Measurements from ENCODE around the gene PSMB3. TPM values are rescaled to one million over a fixed set of nuclear protein-coding genes. Genes with fewer than 3 reads are reported as not detected.
"Not testable (repeated sequence)": the region's sequence is repeated elsewhere in the genome, so short reads cannot be mapped to it uniquely, and the experiment has no call there.

The PSMB3 gene
- total RNA-seq, 1 experiment from 2014 or later = 524 TPM

GRCh38 chr17:38711792-38712571, 40.6 kb upstream of the PSMB3 start:
- H3K36me3 ChIP-seq = peaks cover 67% of the 10 kb centered on the region
- DNase-seq = no peak
- no peak overlapping the region for H3K4me3 ChIP-seq
- no peaks in the 10 kb centered on the region for H3K27me3 ChIP-seq
- H3K9me3 ChIP-seq = no peaks in the 10 kb centered on the region

DNA sequence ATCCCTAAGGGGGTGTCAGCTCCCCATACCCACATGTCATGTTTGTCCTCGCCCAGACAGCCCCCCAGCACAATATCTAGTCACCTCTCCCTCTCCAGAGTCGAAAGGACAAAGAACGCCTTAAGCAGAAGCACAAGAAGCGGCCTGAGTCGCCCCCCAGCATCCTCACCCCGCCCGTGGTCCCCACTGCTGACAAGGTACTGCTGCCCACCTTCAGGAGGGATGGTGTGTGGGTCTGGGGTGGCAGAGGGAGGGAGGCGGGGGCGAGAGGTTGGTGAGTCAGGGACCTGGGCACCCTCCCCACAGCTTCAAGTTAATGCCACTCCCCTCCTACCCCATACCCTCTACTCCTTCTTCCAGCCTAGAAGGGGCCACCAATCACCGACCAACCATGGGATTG, 39.9 kb upstream of the PSMB3 start:
- Histone ChIP-seq H3K9me3 (no peaks in the 10 kb centered on the region), H3K4me3 (no peak overlapping the region), H3K36me3 (peaks cover 66% of the 10 kb centered on the region), H3K27me3 (no peaks in the 10 kb centered on the region)
- no peak for DNase-seq

DNA sequence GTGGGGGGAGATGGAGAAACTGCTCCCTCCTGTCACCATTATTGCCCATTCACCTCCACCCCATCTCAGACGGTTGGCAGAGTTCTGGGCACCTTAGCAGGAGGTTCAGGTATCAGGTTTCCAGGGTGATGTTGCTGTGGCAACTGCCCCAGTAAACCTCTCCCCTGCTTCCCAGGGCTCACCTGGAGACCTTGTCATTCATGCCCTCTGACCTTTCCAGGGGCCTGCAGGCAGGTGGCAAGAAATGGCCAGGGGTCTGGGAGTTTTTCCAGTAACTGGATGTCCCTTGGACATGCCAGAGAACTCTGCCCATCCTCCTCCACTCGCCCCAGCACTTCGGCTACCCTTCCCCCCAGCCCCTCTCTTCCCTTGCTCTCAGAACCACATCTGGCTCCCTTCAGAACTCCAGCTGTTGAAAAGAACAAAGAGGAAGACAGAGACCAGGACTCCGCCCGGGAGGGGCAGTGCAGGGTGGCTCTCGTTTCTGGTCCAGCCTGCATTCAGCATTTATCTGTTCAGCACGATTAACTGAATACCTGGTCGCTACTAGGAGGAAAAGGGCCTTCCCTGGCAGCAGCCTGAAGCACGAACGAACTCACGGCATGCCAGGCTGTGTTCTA, 39.0 kb upstream of the PSMB3 start:
- Histone ChIP-seq H3K36me3 (peaks cover 67% of the 10 kb centered on the region), H3K27me3 (no peaks in the 10 kb centered on the region), H3K4me3 (no peak overlapping the region), H3K9me3 (no peaks in the 10 kb centered on the region)
- DNase-seq = no peak

DNA sequence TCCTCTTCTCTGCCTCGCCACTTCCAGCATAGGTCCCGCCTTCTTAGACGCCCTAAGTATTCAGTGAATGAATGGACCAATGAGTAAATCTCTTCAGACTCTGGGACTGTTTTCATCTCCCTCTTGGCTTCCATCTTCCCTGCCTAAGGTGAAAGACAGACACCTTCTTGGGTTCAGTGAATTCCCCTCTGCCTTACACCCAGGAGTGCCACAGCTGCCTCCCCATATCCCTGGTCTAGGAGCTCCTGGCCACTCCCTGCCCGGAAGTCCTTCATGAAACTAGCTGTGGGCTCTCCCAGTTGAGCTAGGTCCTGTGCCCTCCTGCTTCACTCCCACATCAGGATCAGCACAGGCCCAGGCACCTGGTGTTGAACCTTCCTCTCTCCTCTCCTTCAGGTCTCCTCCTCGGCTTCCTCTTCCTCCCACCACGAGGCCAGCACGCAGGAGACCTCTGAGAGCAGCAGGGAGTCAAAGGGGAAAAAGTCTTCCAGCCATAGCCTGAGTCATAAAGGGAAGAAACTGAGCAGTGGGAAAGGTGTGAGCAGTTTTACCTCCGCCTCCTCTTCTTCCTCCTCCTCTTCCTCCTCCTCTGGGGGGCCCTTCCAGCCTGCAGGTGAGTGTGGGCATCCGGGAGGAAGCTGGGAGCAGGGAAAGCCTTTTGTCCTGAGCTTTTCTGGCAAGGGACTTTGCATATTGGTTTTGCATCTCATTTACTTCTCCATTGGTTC, 37.2 kb upstream of the PSMB3 start:
- H3K9me3 ChIP-seq = no peaks in the 10 kb centered on the region
- H3K27me3 ChIP-seq = no peaks in the 10 kb centered on the region
- peaks cover 69% of the 10 kb centered on the region for H3K36me3 ChIP-seq
- DNase-seq = no peak
- H3K4me3 ChIP-seq = no peak overlapping the region

- H3K9me3 ChIP-seq = no peaks in the 10 kb centered on the region
- DNase-seq = no peak
- H3K4me3 ChIP-seq = no peak overlapping the region
- H3K27me3 ChIP-seq = no peaks in the 10 kb centered on the region
- H3K36me3 ChIP-seq = peaks cover 64% of the 10 kb centered on the region
These were observed 36.1 kb upstream of the PSMB3 start for GRCh38 chr17:38716368-38717005.

DNA sequence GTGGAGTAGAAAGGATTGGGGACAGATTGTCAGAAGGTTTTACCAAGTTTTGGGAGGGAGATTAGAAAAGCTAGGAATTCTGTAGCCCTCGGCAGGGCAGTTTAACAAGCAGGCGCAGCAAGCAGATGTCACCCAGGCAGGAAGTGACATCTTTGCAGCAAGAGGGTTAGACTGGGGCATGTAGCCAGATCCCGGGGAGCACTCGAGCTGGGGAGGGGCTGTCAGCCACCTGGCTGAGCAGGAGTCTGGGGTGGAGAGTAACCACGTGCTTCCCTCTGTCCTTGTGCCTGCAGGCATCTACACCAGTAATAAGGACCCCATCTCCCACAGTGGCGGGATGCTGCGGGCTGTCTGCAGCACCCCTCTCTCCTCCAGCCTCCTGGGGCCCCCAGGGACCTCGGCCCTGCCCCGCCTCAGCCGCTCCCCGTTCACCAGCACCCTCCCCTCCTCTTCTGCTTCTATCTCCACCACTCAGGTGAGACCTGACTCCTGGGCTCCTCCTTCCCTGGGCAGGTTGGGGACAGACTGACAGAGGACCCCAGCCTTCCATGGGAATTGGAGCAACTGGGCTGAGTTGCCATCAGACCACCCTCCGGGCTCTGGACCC, 35.3 kb upstream of the PSMB3 start:
- no peaks in the 10 kb centered on the region for H3K27me3 ChIP-seq
- no peak for DNase-seq
- H3K9me3 ChIP-seq = no peaks in the 10 kb centered on the region
- no peak overlapping the region for H3K4me3 ChIP-seq
- H3K36me3 ChIP-seq = peaks cover 62% of the 10 kb centered on the region

GRCh38 chr17:38719289-38719942, 33.1 kb upstream of the PSMB3 start:
- Histone ChIP-seq H3K36me3 (peaks cover 49% of the 10 kb centered on the region), H3K27me3 (no peaks in the 10 kb centered on the region), H3K4me3 (no peak overlapping the region), H3K9me3 (no peaks in the 10 kb centered on the region)
- no peak for DNase-seq

DNA sequence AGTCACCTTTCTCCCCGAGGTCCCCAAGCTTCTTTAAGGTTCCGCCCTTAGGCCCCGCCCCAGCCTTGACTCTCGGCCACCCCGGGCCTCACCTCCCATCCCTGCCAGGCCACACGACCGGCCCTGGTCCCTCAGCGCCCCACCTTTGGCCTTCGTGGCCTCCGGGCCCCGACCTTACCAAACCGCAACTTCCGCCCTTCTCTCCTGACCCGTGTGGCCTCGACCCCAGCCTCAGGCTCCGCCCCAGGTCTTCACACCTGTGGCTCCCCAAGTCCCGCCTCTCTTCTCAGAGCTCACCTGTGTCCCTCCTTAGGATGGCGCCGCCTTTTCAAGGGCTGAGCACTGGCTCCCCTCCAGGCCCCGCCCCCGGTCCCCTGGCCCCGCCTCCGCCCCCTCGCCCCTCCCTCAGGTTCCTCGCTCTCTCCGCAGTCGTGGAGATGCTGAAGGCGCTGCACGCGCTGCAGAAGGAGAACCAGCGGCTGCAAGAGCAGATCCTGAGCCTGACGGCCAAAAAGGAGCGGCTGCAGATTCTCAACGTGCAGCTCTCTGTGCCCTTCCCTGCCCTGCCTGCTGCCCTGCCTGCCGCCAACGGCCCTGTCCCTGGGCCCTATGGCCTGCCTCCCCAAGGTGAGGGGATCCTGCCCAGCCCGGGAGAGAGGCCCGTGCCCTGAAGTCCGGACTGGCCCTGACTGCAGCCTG, 32.4 kb upstream of the PSMB3 start:
- DNase-seq = no peak
- H3K4me3 ChIP-seq = no peak overlapping the region
- no peaks in the 10 kb centered on the region for H3K9me3 ChIP-seq
- H3K27me3 ChIP-seq = no peaks in the 10 kb centered on the region
- H3K36me3 ChIP-seq = peaks cover 53% of the 10 kb centered on the region

- no peak for DNase-seq
- Histone ChIP-seq H3K27me3 (no peaks in the 10 kb centered on the region), H3K9me3 (no peaks in the 10 kb centered on the region)
These were observed 31.6 kb upstream of the PSMB3 start for GRCh38 chr17:38720941-38721340.

DNA sequence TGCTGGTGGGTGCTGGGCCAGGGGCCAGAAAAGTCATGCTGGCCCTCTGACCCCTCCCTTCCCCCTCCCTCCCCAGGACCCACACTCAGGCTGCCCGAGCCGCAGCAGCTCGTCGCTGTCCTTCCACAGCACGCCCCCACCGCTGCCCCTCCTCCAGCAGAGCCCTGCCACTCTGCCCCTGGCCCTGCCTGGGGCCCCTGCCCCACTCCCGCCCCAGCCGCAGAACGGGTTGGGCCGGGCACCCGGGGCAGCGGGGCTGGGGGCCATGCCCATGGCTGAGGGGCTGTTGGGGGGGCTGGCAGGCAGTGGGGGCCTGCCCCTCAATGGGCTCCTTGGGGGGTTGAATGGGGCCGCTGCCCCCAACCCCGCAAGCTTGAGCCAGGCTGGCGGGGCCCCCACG, 30.7 kb upstream of the PSMB3 start:
- no peak overlapping the region for H3K4me3 ChIP-seq
- no peaks in the 10 kb centered on the region for H3K9me3 ChIP-seq
- H3K27me3 ChIP-seq = no peaks in the 10 kb centered on the region
- peaks cover 46% of the 10 kb centered on the region for H3K36me3 ChIP-seq
- DNase-seq = no peak

More at GRCh38 chr17:38720941-38721340, 31.6 kb upstream of the PSMB3 start:
- Histone ChIP-seq H3K4me3 (no peak overlapping the region), H3K36me3 (peaks cover 50% of the 10 kb centered on the region)

GRCh38 chr17:38724337-38724988, 28.1 kb upstream of the PSMB3 start:
- peaks cover 22% of the 10 kb centered on the region for H3K36me3 ChIP-seq
- no peaks in the 10 kb centered on the region for H3K27me3 ChIP-seq
- H3K4me3 ChIP-seq = no peak overlapping the region
- no peak for DNase-seq
- H3K9me3 ChIP-seq = no peaks in the 10 kb centered on the region

DNA sequence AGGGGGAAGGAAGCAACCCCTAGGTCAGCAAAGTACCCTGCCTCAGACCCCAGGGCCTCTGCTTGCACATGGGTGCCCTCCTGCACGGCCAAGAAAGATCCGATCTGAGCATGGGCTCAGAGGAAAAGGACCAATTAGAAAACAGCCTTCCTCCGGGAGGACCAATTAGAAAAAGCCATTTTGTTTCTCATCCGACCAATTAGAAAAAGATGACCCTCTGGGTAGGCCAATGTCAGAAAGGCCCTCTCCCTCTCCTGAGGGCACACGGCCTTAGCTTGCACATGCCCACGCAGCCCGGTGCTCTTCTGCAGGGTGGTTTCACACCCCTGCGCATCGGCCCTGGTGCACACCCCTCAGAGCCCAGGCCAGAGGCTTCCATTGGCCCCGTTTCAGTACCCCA, 27.5 kb upstream of the PSMB3 start:
- Histone ChIP-seq H3K36me3 (peaks cover 16% of the 10 kb centered on the region), H3K4me3 (no peak overlapping the region), H3K27me3 (no peaks in the 10 kb centered on the region), H3K9me3 (no peaks in the 10 kb centered on the region)
- DNase-seq = no peak

- H3K4me3 ChIP-seq, H3K9me3 ChIP-seq, H3K27me3 ChIP-seq, DNase-seq: not testable (repeated sequence)
- H3K36me3 ChIP-seq = peaks cover 17% of the 10 kb centered on the region
These were observed 26.4 kb upstream of the PSMB3 start for GRCh38 chr17:38726145-38726544.

DNA sequence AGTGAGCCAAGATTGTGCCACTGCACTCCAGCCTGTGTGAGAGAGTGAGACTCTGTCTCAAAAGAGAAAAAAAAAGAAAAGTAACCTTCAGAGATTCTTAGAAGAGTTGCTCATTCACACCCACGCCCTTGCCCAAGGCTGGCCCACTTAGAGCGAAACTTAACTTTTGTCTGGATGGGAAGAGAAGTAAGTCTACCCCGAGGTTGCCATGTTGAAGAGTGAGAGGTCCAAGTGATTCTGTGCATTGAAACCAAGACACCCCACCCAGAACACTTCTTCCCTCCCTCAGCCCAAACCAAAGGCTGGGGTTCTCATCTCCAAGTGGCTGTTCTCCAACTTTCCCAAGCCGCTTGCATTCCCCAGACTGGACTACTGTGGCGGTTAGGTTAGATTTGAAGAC, 24.8 kb upstream of the PSMB3 start:
- Histone ChIP-seq H3K9me3 (no peaks in the 10 kb centered on the region), H3K36me3 (peaks cover 30% of the 10 kb centered on the region), H3K4me3 (no peak overlapping the region), H3K27me3 (no peaks in the 10 kb centered on the region)
- no peak for DNase-seq

DNA sequence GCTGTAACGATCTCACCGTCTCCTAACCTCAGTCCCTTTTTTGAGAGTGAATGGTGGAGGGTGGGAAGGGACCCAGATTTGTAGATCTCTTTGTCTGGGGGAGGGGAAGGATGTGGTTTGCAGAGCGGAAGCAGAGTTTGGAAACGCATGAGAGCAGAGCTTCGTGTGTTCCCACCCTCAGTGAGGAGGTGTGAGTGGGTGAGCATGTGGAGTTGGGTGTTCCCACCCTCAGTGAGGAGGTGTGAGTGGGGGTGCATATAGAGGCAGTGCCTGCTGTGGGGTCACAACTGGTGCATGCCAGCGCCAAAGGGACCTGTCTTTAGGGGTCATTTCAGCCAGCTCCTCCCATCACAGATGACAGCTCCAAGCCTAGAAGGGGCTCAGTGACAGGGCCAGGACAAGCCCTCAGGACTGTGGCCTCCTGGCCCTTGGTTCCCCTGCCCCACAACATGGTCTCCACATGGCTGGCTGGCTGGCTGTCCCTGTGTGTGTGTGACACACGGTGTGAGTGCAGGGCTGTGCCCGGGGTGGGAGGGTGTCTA, 24.2 kb upstream of the PSMB3 start:
- peaks cover 37% of the 10 kb centered on the region for H3K36me3 ChIP-seq
- no peak overlapping the region for H3K4me3 ChIP-seq
- no peak for DNase-seq
- H3K9me3 ChIP-seq = no peaks in the 10 kb centered on the region
- no peaks in the 10 kb centered on the region for H3K27me3 ChIP-seq

Data from MG63 (cell line).